NCI-H82 (cell line): ENCODE measurements around the gene DYSF.
"Not testable (repeated sequence)": the region's sequence is repeated elsewhere in the genome, so short reads cannot be mapped to it uniquely, and the experiment has no call there.

ENCODE experiments used
- DNase-seq: peaks from one replicate; lab custom pipeline; 2025; lab: John Stamatoyannopoulos, UW

Gene DYSF

GRCh38 chr2:71472019-71472418 lies 18.7 kb downstream of the DYSF start:
- no peak for DNase-seq

GRCh38 chr2:71473346-71474031 lies 20.1 kb downstream of the DYSF start:
- DNase-seq: no peak

GRCh38 chr2:71474116-71474743 lies 20.9 kb downstream of the DYSF start:
- no peak for DNase-seq

- no peak for DNase-seq
Observed at GRCh38 chr2:71474744-71475397, 21.5 kb downstream of the DYSF start.

GRCh38 chr2:71476495-71476894 lies 23.1 kb downstream of the DYSF start:
- DNase-seq: no peak

- no peak for DNase-seq
Observed at GRCh38 chr2:71477231-71477691, 23.9 kb downstream of the DYSF start.

- DNase-seq: no peak
Observed at GRCh38 chr2:71478806-71479205, 25.4 kb downstream of the DYSF start.

GRCh38 chr2:71479261-71479660 lies 25.9 kb downstream of the DYSF start:
- no peak for DNase-seq

- DNase-seq: no peak
Observed at GRCh38 chr2:71481111-71481510, 27.8 kb downstream of the DYSF start.

- DNase-seq: no peak
Observed at GRCh38 chr2:71482055-71482454, 28.7 kb downstream of the DYSF start.

- DNase-seq: no peak
Observed at GRCh38 chr2:71483246-71483645, 29.9 kb downstream of the DYSF start.

- DNase-seq: no peak
Observed at GRCh38 chr2:71484354-71484753, 31.0 kb downstream of the DYSF start.

- DNase-seq: no peak
Observed at GRCh38 chr2:71486881-71487640, 33.7 kb downstream of the DYSF start.

GRCh38 chr2:71491551-71491950 lies 38.2 kb downstream of the DYSF start:
- DNase-seq: not testable (repeated sequence)

- DNase-seq: no peak
Observed at GRCh38 chr2:71492112-71492511, 38.8 kb downstream of the DYSF start.

GRCh38 chr2:71494091-71494490 lies 40.7 kb downstream of the DYSF start:
- DNase-seq: no peak

GRCh38 chr2:71494523-71495155 lies 41.3 kb downstream of the DYSF start:
- DNase-seq: no peak

- DNase-seq: no peak
Observed at GRCh38 chr2:71496156-71496770, 42.9 kb downstream of the DYSF start.

- no peak for DNase-seq
Observed at GRCh38 chr2:71498261-71498701, 44.9 kb downstream of the DYSF start.

- no peak for DNase-seq
Observed at GRCh38 chr2:71499691-71500090, 46.3 kb downstream of the DYSF start.

GRCh38 chr2:71500426-71501079 lies 47.2 kb downstream of the DYSF start:
- DNase-seq: no peak
